ENCODE measurements around the gene SLC22A6.

DNA sequence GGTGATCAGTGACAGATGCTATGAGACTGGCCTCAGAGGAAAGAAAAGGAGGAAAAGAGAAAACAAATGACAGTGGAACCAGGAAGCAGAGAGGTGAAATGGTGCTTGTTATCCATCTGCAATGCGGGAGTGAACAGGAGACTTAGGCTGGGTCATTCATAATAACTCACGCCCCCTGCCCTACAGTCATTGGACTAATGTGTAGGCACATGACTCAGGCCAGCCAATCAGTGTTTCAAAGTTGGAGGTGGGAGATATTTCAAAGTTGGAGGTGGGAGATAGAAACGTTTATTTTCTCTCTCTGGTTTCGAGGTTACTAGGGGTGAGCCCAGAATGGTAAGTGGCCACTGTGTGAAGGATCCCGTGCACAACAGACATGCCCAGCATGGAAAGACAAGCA, 30.3 kb downstream of the SLC22A6 start:
- TF ChIP-seq EZH2phosphoT487 (IDR thresholded peaks at IDR 0.05; ENCODE audit: insufficient read depth, low read depth) (no peak), EZH2 (IDR thresholded peaks at IDR 0.05; ENCODE audit: insufficient read depth, poor library complexity, severe bottlenecking) (no peak)

Data from GM23248 (cell line).